ENCODE results near the gene CAPSL.
"Not testable (repeated sequence)": the region's sequence is repeated elsewhere in the genome, so short reads cannot be mapped to it uniquely, and the experiment has no call there.

Gene CAPSL

GRCh38 chr5:35938568-35939227 lies at the start of gene CAPSL:
Gene CAPSL (minus strand): TSS chr5:35938622. CDS start chr5:35921120, 17,502 bp downstream.
- no peak for TF ChIP-seq CTCF (IDR thresholded peaks at IDR 0.05; ENCODE audit: insufficient read depth, low read length, poor library complexity, severe bottlenecking)
- no peak for DNase-seq (ENCODE audit: extremely low read depth, insufficient read length)
- H3K27me3 ChIP-seq (replicated peaks; ENCODE audit: control insufficient read depth, insufficient read depth, low read length), result no peaks in the 10 kb centered on the region
- H3K36me3 ChIP-seq (ENCODE audit: control insufficient read depth, insufficient read depth, low read length), result no peaks in the 10 kb centered on the region
- no peak within 1 kb of the TSS for H3K4me3 ChIP-seq (replicated peaks; ENCODE audit: low read depth, low read length)

GRCh38 chr5:35987776-35988175 lies 49.4 kb upstream of the CAPSL start:
- Histone ChIP-seq H3K36me3 (ENCODE audit: control insufficient read depth, insufficient read depth, low read length) (no peaks in the 10 kb centered on the region), H3K27me3 (replicated peaks; ENCODE audit: control insufficient read depth, insufficient read depth, low read length) (no peaks in the 10 kb centered on the region; the same call in 1 of the 2 replicates), H3K4me3 (replicated peaks; ENCODE audit: low read depth, low read length) (no peak overlapping the region)
- no peak for DNase-seq (ENCODE audit: extremely low read depth, insufficient read length)
- no peak for TF ChIP-seq CTCF (IDR thresholded peaks at IDR 0.05; ENCODE audit: insufficient read depth, low read length, poor library complexity, severe bottlenecking)

GRCh38 chr5:35979715-35980114 lies 41.3 kb upstream of the CAPSL start:
- no peak for TF ChIP-seq CTCF (IDR thresholded peaks at IDR 0.05; ENCODE audit: insufficient read depth, low read length, poor library complexity, severe bottlenecking)
- Histone ChIP-seq H3K4me3 (replicated peaks; ENCODE audit: low read depth, low read length) (no peak overlapping the region), H3K36me3 (ENCODE audit: control insufficient read depth, insufficient read depth, low read length) (no peaks in the 10 kb centered on the region), H3K27me3 (replicated peaks; ENCODE audit: control insufficient read depth, insufficient read depth, low read length) (no peaks in the 10 kb centered on the region)
- no peak for DNase-seq (ENCODE audit: extremely low read depth, insufficient read length)

- H3K4me3 ChIP-seq (replicated peaks; ENCODE audit: low read depth, low read length); DNase-seq (ENCODE audit: extremely low read depth, insufficient read length); H3K36me3 ChIP-seq (ENCODE audit: control insufficient read depth, insufficient read depth, low read length); H3K27me3 ChIP-seq (replicated peaks; ENCODE audit: control insufficient read depth, insufficient read depth, low read length): not testable (repeated sequence)
Measured at GRCh38 chr5:35976859-35977258, 38.4 kb upstream of the CAPSL start.

- Histone ChIP-seq H3K4me3 (replicated peaks; ENCODE audit: low read depth, low read length) (no peak overlapping the region), H3K27me3 (replicated peaks; ENCODE audit: control insufficient read depth, insufficient read depth, low read length) (no peaks in the 10 kb centered on the region), H3K36me3 (ENCODE audit: control insufficient read depth, insufficient read depth, low read length) (no peaks in the 10 kb centered on the region)
- TF ChIP-seq CTCF (IDR thresholded peaks at IDR 0.05; ENCODE audit: insufficient read depth, low read length, poor library complexity, severe bottlenecking), result no peak
- no peak for DNase-seq (ENCODE audit: extremely low read depth, insufficient read length)
Measured at GRCh38 chr5:35974570-35974969, 36.1 kb upstream of the CAPSL start.

GRCh38 chr5:35971878-35972210 lies 33.4 kb upstream of the CAPSL start:
- no peaks in the 10 kb centered on the region for H3K27me3 ChIP-seq (replicated peaks; ENCODE audit: control insufficient read depth, insufficient read depth, low read length)
- H3K36me3 ChIP-seq (ENCODE audit: control insufficient read depth, insufficient read depth, low read length), result no peaks in the 10 kb centered on the region
- TF ChIP-seq CTCF (IDR thresholded peaks at IDR 0.05; ENCODE audit: insufficient read depth, low read length, poor library complexity, severe bottlenecking), result no peak
- H3K4me3 ChIP-seq (replicated peaks; ENCODE audit: low read depth, low read length), result no peak overlapping the region
- DNase-seq (ENCODE audit: extremely low read depth, insufficient read length), result no peak

Measured in GM06990 (cell line).